HTR-8/SVneo (cell line): ENCODE results near the gene PRF1.

Experiments
- DNase-seq: peaks from one replicate; pipeline ENCODE4 v3.0.0; 2011; ENCODE audit warnings: low spot score, mixed read lengths; ENCODE audit not compliant: insufficient read length
- FAIRE-seq: peaks from 2 replicates; lab custom pipeline; 2011; peaks lifted over from hg19 to GRCh38; lab: Jason Lieb, UNC

PRF1 gene

DNA sequence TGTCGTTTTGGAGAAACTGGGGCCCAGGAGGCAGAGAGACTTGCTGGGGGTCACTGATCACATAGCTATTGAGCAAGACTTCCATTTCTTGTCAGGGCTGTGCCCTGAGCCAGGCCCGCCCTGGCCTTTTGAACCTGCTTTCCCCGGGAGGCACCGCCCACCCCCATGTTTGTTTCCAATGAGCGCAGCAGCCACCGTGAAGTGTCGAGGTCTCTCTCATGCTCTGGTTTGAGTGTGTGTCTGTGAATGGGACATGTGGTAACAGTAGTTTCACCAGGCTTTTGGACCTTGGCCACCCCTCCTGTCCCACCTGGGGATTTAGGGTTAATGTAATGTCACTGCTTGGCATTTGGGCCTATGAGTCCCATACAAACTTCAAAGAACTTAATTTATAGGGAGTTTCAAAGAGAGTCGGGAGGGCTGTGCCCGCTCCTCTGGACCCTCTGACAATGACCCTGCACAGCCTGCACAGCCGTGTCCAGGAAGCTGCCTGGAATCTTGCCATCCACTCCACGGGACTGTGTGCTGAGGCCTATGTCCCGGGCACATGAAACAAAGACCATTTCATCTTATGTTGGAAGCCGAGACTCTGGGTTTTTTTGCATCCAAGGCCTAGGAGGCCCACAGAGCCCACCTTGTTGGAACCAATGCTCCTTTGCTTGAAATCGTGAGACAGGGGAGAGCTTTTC lies 6.3 kb downstream of the PRF1 start:
- no peak for DNase-seq
- FAIRE-seq = no peak

- FAIRE-seq = no peak
Observed at GRCh38 chr10:70595566-70596016, 7.0 kb downstream of the PRF1 start.

GRCh38 chr10:70594161-70594560 lies 8.4 kb downstream of the PRF1 start:
- DNase-seq (no peak), FAIRE-seq (no peak)

More at GRCh38 chr10:70595566-70596016, 7.0 kb downstream of the PRF1 start:
- DNase-seq = no peak

- DNase-seq (no peak), FAIRE-seq (no peak)
Observed at GRCh38 chr10:70593513-70593890, 9.0 kb downstream of the PRF1 start.

DNA sequence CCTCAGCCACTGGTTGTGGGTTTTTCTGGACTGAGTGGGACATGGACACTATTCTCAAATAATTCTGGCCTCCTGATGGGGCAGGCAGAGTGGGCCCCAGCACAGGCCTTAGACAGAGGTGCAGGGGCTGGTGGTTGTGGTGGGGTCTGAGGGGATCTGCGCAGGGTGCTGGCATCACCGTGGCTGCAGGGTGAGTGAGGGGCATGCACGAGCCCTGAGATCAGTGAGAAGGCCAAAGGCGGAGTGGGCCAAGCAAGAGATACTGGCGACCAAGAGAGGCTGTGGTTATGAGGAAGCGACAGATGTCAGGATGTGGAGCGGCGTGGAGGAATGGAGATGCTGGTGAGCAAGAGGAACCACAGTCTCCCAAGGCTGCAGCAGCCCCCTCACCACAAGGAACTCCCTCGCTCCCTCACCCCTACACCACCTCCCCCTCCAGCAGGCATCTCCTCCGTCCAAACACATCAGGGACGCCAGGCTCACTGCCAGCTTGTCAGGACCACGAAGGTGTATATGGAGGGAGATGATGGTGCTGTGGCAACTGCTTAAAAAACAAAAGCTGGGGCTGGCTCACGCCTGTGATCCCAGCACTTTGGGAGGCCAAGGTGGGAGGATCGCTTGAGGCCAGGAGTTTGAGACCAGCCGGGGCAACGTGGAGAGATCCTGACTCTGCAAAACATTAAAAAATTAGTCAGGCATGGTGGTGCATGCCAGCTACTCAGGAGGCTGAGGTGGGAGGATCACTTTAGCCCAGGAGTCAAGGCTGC lies 9.6 kb downstream of the PRF1 start:
- FAIRE-seq (no peak), DNase-seq (no peak)

DNA sequence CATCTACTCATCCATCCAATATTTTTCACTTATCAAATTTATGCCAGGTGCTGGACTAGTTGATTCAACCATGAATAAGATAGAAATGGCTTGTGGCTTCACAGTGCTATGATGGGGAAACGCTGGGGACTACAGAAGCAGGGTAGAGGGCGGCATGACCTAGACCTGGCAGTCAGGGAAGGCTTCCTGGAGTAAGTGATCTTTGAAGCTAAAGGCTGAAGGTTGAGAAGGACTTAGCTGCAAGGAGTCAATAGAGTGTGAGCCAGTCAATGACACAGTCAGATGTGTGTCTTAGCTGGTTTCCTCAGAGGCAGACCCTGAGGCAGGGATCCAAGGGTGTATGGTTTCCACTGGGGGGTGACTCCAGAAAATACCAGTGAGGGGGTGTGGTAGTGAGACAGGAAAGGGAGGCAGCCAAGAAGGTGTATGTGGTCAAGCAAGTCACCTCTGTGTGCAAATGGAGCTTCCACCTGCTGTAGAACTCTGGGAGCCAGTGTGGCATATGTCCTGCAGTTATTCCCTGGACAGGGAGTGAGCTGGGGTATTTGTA lies 10.3 kb downstream of the PRF1 start:
- FAIRE-seq (no peak), DNase-seq (no peak)

DNA sequence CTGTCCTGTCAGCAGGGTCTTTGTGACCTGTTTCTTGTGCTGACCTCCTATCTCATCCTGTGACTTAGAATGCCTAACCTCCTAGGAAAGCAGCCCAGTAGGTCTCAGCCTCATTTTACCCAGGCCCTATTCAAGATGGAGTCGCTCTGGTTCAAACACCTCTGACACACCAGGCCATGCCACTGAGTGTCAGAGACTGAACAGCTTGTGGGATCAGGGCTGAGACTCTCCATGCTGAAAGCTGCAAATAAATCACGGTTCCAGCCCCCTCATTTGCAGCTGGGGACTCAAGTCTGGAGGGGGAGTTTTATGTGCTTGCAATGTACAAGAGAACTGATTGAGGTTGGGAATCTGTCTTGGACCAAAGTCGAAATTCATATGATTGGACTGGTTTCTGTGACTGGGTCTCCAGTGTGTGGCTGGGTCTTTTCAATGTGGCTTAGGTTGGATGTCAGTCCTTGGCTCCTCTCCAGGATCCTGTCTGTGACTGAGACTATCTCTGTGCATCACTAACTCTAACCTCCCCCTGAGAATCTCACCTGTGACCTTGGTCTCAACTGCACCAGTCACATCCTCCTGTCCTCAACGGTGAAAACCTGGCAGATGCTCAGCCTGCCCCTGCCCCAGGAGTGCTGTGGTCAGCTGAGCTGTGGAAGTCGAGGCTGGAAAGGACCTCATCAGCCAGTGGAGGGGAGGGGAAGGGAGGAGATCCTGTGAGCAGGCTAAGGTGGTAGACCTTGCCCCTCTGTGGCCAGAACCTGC lies 11.7 kb downstream of the PRF1 start:
- DNase-seq = no peak
- FAIRE-seq = no peak

DNA sequence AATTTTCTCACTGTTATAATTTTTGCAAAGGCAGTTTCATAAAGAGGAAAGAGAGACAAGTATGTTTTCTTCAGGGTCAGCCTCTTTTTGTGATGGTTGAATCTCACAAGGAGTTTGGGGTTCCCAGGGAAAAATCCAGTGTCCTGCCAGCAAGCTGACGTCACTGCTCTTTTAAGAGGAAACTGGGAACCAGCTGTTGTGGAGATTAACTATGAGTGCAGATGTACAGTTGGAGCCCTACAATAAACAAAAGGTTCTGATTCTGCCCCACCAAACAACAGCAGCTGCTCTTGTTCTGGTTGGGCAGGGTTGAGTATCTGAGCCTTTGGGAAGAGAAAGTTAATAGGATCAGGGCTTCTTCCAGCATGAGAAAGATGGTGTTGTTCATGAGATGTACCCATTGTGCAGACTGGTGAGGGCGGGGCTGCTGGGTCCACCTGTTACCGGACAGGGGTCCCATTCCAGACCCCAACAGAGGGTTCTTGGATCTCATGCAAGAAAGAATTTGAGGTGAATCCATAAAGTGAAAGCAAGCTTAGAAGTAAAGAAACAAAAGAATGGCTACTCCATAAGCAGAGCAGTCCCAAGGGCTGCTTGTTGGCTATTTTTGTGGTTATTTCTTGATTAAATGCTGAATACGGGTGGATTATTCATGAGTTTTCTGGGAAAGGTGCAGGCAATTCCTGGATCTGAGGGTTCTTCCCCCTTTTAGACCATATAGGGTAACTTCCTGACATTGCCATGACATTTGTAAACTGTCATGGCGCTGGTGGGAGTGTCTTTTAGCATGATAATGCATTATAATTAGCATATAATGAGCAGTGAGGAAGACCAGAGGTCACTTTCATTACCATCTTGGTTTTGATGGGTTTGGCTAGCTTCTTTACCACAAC lies 12.5 kb downstream of the PRF1 start:
- DNase-seq (no peak), FAIRE-seq (no peak)

GRCh38 chr10:70588859-70589570 lies 13.5 kb downstream of the PRF1 start:
- FAIRE-seq (no peak), DNase-seq (no peak)

DNA sequence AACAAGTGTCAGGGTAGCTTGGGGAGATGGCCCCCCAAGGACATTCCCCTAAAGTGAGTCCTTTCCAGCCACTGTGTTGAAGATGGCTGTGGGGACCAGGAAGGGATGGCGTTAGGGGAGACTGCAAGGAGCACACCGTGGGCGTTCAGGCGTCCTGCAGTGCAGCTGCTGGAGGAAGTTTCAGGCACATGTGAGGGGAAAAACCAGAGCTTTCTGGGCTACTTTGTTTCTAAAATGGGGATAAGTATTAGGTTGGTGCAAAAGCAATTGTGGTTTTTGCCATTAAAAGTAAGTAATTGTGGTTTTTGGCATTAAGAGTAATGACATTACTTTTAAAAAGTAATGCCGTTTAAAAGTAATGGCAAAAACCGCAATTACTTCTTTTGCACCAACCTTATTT lies 14.3 kb downstream of the PRF1 start:
- FAIRE-seq = no peak

GRCh38 chr10:70587045-70587658 lies 15.4 kb downstream of the PRF1 start:
- FAIRE-seq = no peak

More for the DNA sequence above, 14.3 kb downstream of the PRF1 start:
- no peak for DNase-seq

DNA sequence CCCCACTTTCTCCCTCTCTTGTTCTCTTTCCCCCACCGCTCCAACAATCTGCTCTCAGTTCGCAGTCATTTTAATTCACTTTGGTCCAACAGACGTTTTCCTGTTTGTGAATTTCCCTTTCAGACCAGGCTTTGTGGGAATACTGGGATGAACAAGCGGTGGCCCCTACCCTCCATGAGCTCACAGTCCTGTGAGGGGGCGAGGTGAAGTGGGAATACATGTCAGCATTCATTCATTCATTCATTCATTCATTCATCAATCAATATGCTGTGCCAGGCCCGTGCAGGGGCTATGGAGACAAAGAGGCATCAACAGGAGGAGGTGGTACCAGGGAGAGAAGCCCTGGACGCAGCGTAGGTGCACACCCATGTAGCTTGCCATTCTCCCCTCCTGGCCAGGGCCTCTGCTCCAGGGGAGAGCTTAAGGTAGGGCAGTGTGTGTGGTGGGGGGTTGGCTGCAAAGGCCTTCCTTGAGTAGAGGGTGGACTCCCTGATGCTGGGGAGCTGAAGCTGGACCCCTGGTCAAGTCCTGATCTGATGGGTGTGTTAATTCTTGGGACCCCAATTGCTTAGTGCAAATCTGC lies 16.1 kb downstream of the PRF1 start:
- DNase-seq = no peak
- FAIRE-seq = no peak

More at GRCh38 chr10:70587045-70587658, 15.4 kb downstream of the PRF1 start:
- DNase-seq = no peak

- no peak for FAIRE-seq
- no peak for DNase-seq
Observed at GRCh38 chr10:70585578-70586169, 16.9 kb downstream of the PRF1 start.

- DNase-seq = no peak
- FAIRE-seq = no peak
Observed at GRCh38 chr10:70584909-70585544, 17.5 kb downstream of the PRF1 start.

DNA sequence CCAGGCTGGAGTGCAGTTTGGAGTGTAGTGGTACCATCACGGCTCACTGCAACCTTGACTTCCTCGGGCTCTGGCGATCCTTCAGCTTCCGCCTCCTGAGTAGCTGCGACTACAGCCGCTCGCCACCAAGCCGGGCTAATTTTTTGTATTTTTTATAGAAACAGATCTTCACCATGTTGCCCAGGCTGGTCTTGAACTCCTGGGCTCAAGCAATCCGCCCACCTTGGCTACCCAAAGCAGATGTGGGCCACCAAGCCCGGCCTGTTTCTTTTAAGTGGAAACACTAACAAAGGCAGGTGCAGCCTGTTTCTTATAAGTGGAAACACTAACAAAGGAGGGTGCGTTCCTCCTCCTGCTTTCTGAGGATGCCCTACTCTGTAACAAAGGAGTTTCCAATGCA lies 18.2 kb downstream of the PRF1 start:
- DNase-seq = no peak
- FAIRE-seq = no peak

- DNase-seq = no peak
- FAIRE-seq = no peak
Observed at GRCh38 chr10:70583669-70584037, 18.9 kb downstream of the PRF1 start.
